Vagina (tissue), 2 donors: ENCODE results near the gene ADAMTS12. TPM values are rescaled to one million over a fixed set of nuclear protein-coding genes. Genes with fewer than 3 reads are reported as not detected.

Experiments
- DNase-seq, 2 donors: peaks; one replicate each; pipeline ENCODE4 v3.0.0-alpha.2; 2017; ENCODE audit errors: extremely low spot score in 2 of 2
- H3K27ac ChIP-seq: fragments of 200-600 bp; sonication (generic); one replicate; pipeline ENCODE4 v1.5.1; 2019
- H3K27me3 ChIP-seq: fragments of 200-600 bp; sonication (generic); one replicate; pipeline ENCODE4 v1.5.1; 2019
- H3K36me3 ChIP-seq, 2 donors: fragments of 200-600 bp; sonication (generic); one replicate each; pipeline ENCODE4 v1.5.1; 2017 to 2019
- H3K4me1 ChIP-seq: fragments of 200-600 bp; sonication (generic); one replicate; pipeline ENCODE4 v1.5.1; 2019
- H3K4me3 ChIP-seq, 2 donors: fragments of 200-600 bp; sonication (generic); 1 replicate in 1 of 2; 2 replicates in 1 of 2; pipeline ENCODE4 v1.5.1; 2016 to 2019
- H3K9me3 ChIP-seq: fragments of 200-600 bp; sonication (generic); one replicate; pipeline ENCODE4 v1.5.1; 2019
- CTCF ChIP-seq, 3 experiments: fragments of 450-650 bp in 2 of 3; fragments of 200-600 bp in 1 of 3; sonication (generic) in 1 of 3; IDR thresholded peaks; one replicate each; pipeline ENCODE4 v1.5.1; 2017 to 2019; ENCODE audit warnings: antibody characterized with exemption in 3 of 3, mild to moderate bottlenecking in 2 of 3, moderate library complexity in 2 of 3
- POLR2A ChIP-seq, 2 donors: fragments of 450-650 bp; IDR thresholded peaks; one replicate each; pipeline ENCODE4 v1.6.1; 2017; ENCODE audit warnings: antibody characterized with exemption in 2 of 2, mild to moderate bottlenecking in 2 of 2, moderate library complexity in 2 of 2
- POLR2AphosphoS5 ChIP-seq, 2 donors: sonication (generic); formaldehyde crosslinking; IDR thresholded peaks; one replicate each; pipeline ENCODE4 v1.9.0; 2017; ENCODE audit warnings: antibody characterized with exemption in 2 of 2, mild to moderate bottlenecking in 2 of 2, low read depth in 1 of 2; ENCODE audit not compliant: insufficient read depth in 1 of 2
- intact Hi-C: fragments of 100-400 bp; cut with DNase I; formaldehyde crosslinking; loops from one replicate; pipeline ENCODE4 v1.15.1; 2023
- total RNA-seq: library from RNA; depleted of rRNA; stranded (reverse); fragments of >200 nt; gene quantifications from one replicate; pipeline ENCODE4 v1.2.3, GENCODE V29; 2016

The ADAMTS12 gene
- total RNA-seq, 1 donor from 2014 or later = 7.6 TPM

- Histone ChIP-seq H3K4me1 (no peaks in the 10 kb centered on the region), H3K27ac (no peak overlapping the region), H3K9me3 (no peaks in the 10 kb centered on the region), H3K36me3 (no peaks in the 10 kb centered on the region), H3K27me3 (no peaks in the 10 kb centered on the region), H3K4me3 (no peak overlapping the region)
- no peak for DNase-seq
- intact Hi-C loops = no loop called here
- TF ChIP-seq POLR2A (IDR thresholded peaks at IDR 0.05) = no peak
- TF ChIP-seq POLR2AphosphoS5 (IDR thresholded peaks at IDR 0.05; ENCODE audit: insufficient read depth in 1 of 2, low read depth in 1 of 2) = no peak
- TF ChIP-seq CTCF (IDR thresholded peaks at IDR 0.05) = no peak
Measured at GRCh38 chr5:33612386-33612785, 279.4 kb downstream of the ADAMTS12 start.

GRCh38 chr5:33611877-33612276 is 279.9 kb downstream of the ADAMTS12 start:
- Histone ChIP-seq H3K9me3 (no peaks in the 10 kb centered on the region), H3K27ac (no peak overlapping the region), H3K36me3 (no peaks in the 10 kb centered on the region), H3K4me1 (no peaks in the 10 kb centered on the region), H3K27me3 (no peaks in the 10 kb centered on the region), H3K4me3 (no peak overlapping the region)
- TF ChIP-seq CTCF (IDR thresholded peaks at IDR 0.05) = no peak
- TF ChIP-seq POLR2A (IDR thresholded peaks at IDR 0.05) = no peak
- TF ChIP-seq POLR2AphosphoS5 (IDR thresholded peaks at IDR 0.05; ENCODE audit: insufficient read depth in 1 of 2, low read depth in 1 of 2) = no peak
- no peak for DNase-seq
- intact Hi-C loops = no loop called here

GRCh38 chr5:33608344-33609041 is 283.3 kb downstream of the ADAMTS12 start:
- no peak for TF ChIP-seq POLR2A (IDR thresholded peaks at IDR 0.05)
- TF ChIP-seq CTCF (IDR thresholded peaks at IDR 0.05) = no peak
- no peak for TF ChIP-seq POLR2AphosphoS5 (IDR thresholded peaks at IDR 0.05; ENCODE audit: insufficient read depth in 1 of 2, low read depth in 1 of 2)
- H3K9me3 ChIP-seq = no peaks in the 10 kb centered on the region
- no peak overlapping the region for H3K4me3 ChIP-seq
- no peaks in the 10 kb centered on the region for H3K36me3 ChIP-seq
- no peaks in the 10 kb centered on the region for H3K4me1 ChIP-seq
- intact Hi-C loops = no loop called here
- H3K27me3 ChIP-seq = no peaks in the 10 kb centered on the region
- no peak for DNase-seq
- H3K27ac ChIP-seq = no peak overlapping the region

- H3K4me3 ChIP-seq = no peak overlapping the region
- no peak for TF ChIP-seq POLR2A (IDR thresholded peaks at IDR 0.05)
- TF ChIP-seq POLR2AphosphoS5 (IDR thresholded peaks at IDR 0.05; ENCODE audit: insufficient read depth in 1 of 2, low read depth in 1 of 2) = no peak
- no peak for TF ChIP-seq CTCF (IDR thresholded peaks at IDR 0.05)
- H3K27me3 ChIP-seq = no peaks in the 10 kb centered on the region
- DNase-seq = no peak
- intact Hi-C loops = no loop called here
- no peak overlapping the region for H3K27ac ChIP-seq
- no peaks in the 10 kb centered on the region for H3K4me1 ChIP-seq
- no peaks in the 10 kb centered on the region for H3K36me3 ChIP-seq
- H3K9me3 ChIP-seq = no peaks in the 10 kb centered on the region
Measured at GRCh38 chr5:33604503-33604902, 287.3 kb downstream of the ADAMTS12 start.

GRCh38 chr5:33601881-33602280 is 289.9 kb downstream of the ADAMTS12 start:
- no peak for TF ChIP-seq POLR2A (IDR thresholded peaks at IDR 0.05)
- DNase-seq = no peak
- intact Hi-C loops = no loop called here
- H3K27me3 ChIP-seq = no peaks in the 10 kb centered on the region
- no peak overlapping the region for H3K4me3 ChIP-seq
- H3K27ac ChIP-seq = no peak overlapping the region
- H3K9me3 ChIP-seq = no peaks in the 10 kb centered on the region
- H3K36me3 ChIP-seq = no peaks in the 10 kb centered on the region
- H3K4me1 ChIP-seq = no peaks in the 10 kb centered on the region
